ENCODE measurements around the gene MLIP. TPM values are rescaled to one million over a fixed set of nuclear protein-coding genes. Genes with fewer than 3 reads are reported as not detected.

MLIP gene
- total RNA-seq, 2 donors from 2014 or later: not detected

DNA sequence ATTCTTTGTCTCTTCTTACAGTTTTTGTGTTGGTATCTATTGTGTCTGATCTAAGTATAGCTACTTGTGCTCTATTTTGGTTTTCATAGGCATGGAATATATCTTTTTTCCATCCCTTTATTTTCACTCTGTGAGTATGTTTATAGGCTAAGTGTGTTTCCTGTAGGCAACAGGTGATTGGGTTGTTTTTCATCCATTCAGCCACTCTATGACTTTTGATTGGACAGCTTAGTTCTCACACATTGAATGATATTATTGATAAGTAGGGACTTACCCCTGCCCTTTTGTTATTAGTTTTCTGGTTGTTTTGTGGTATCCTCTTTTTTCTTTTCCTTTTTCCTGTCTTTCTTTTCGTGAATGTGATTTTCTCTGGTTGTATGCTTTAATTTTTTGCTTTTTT lies 67.9 kb downstream of the MLIP start:
- Mint-ChIP-seq H3K27me3 (ENCODE audit: insufficient read depth) (no peaks in the 10 kb centered on the region), H3K9me3 (peaks cover 14% of the 10 kb centered on the region), H3K4me1 (no peaks in the 10 kb centered on the region), H3K4me3 (no peak overlapping the region), H3K27ac (peak overlapping the region; percentile 14), H3K36me3 (ENCODE audit: low read depth) (no peaks in the 10 kb centered on the region)
- no peaks in the 10 kb centered on the region for H3K9me3 ChIP-seq (ENCODE audit: control insufficient read depth, low read length)
- no peak overlapping the region for H3K9ac ChIP-seq (ENCODE audit: extremely low read depth, low read length, poor library complexity, severe bottlenecking)
- no peak overlapping the region for H3K4me3 ChIP-seq (ENCODE audit: low read length)
- TF ChIP-seq, protein P1, sequence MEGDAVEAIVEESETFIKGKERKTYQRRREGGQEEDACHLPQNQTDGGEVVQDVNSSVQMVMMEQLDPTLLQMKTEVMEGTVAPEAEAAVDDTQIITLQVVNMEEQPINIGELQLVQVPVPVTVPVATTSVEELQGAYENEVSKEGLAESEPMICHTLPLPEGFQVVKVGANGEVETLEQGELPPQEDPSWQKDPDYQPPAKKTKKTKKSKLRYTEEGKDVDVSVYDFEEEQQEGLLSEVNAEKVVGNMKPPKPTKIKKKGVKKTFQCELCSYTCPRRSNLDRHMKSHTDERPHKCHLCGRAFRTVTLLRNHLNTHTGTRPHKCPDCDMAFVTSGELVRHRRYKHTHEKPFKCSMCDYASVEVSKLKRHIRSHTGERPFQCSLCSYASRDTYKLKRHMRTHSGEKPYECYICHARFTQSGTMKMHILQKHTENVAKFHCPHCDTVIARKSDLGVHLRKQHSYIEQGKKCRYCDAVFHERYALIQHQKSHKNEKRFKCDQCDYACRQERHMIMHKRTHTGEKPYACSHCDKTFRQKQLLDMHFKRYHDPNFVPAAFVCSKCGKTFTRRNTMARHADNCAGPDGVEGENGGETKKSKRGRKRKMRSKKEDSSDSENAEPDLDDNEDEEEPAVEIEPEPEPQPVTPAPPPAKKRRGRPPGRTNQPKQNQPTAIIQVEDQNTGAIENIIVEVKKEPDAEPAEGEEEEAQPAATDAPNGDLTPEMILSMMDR (conservative IDR thresholded peaks at IDR 0.05): no peak
- H3K4me1 ChIP-seq (ENCODE audit: control insufficient read depth, insufficient read depth, low read length): no peaks in the 10 kb centered on the region
- no peaks in the 10 kb centered on the region for H3K27me3 ChIP-seq (ENCODE audit: control insufficient read depth, insufficient read depth, low read length, poor library complexity, severe bottlenecking)
- H3K27ac ChIP-seq (ENCODE audit: low read depth, low read length): no peak overlapping the region
- DNase-seq: no peak
- WGBS, 2 experiments (ENCODE audit: insufficient coverage in 1 of 2, insufficient read length in 1 of 2): no CpG with 5 or more reads among the region's 1 CpG
- no peaks in the 10 kb centered on the region for H3K36me3 ChIP-seq (ENCODE audit: control insufficient read depth, insufficient read depth, low read length)

- TF ChIP-seq, protein P1 (conservative IDR thresholded peaks at IDR 0.05): no peak
- no peaks in the 10 kb centered on the region for H3K4me1 ChIP-seq (ENCODE audit: control insufficient read depth, insufficient read depth, low read length)
- no peaks in the 10 kb centered on the region for H3K36me3 ChIP-seq (ENCODE audit: control insufficient read depth, insufficient read depth, low read length)
- DNase-seq: no peak
- no peaks in the 10 kb centered on the region for H3K27me3 ChIP-seq (ENCODE audit: control insufficient read depth, insufficient read depth, low read length, poor library complexity, severe bottlenecking)
- Mint-ChIP-seq H3K4me3 (no peak overlapping the region), H3K9me3 (no peaks in the 10 kb centered on the region), H3K27ac (no peak overlapping the region), H3K27me3 (ENCODE audit: insufficient read depth) (no peaks in the 10 kb centered on the region), H3K36me3 (ENCODE audit: low read depth) (no peaks in the 10 kb centered on the region), H3K4me1 (no peaks in the 10 kb centered on the region)
- H3K9ac ChIP-seq (ENCODE audit: extremely low read depth, low read length, poor library complexity, severe bottlenecking): no peak overlapping the region
- H3K9me3 ChIP-seq (ENCODE audit: control insufficient read depth, low read length): no peaks in the 10 kb centered on the region
- no peak overlapping the region for H3K27ac ChIP-seq (ENCODE audit: low read depth, low read length)
- 94 to 100% methylated on average over 3 to 7 of the region's 7 CpGs for WGBS, 2 experiments (ENCODE audit: insufficient coverage in 1 of 2, insufficient read length in 1 of 2)
- H3K4me3 ChIP-seq (ENCODE audit: low read length): no peak overlapping the region
These were observed 72.4 kb downstream of the MLIP start for GRCh38 chr6:54183616-54184015.

DNA sequence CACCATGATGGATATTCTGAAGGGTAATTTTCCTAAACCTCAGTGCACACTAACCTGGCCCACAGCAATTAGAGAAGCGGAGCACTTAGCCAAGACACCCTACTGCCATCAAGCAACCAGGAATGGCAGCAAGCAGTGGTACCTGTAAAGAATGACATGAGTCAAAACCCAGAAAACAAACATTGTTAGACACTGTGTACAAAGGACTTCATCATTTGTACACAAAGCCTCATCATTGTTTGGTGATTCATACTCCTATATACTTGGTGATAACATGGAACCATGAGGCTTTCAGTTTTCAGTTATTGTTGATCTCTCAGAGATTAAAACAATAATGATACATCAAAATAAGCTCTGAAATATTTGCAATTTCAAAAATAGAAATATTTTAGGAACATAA lies 74.6 kb downstream of the MLIP start:
- 88 to 100% methylated on average over 1 of the region's 1 CpG for WGBS, 2 experiments (ENCODE audit: insufficient coverage in 1 of 2, insufficient read length in 1 of 2)
- H3K27me3 ChIP-seq (ENCODE audit: control insufficient read depth, insufficient read depth, low read length, poor library complexity, severe bottlenecking): no peaks in the 10 kb centered on the region

More for the DNA sequence above, 74.6 kb downstream of the MLIP start:
- Mint-ChIP-seq H3K4me3 (no peak overlapping the region), H3K36me3 (ENCODE audit: low read depth) (no peaks in the 10 kb centered on the region), H3K27ac (no peak overlapping the region), H3K27me3 (ENCODE audit: insufficient read depth) (no peaks in the 10 kb centered on the region), H3K9me3 (no peaks in the 10 kb centered on the region), H3K4me1 (no peaks in the 10 kb centered on the region)
- Histone ChIP-seq H3K4me1 (ENCODE audit: control insufficient read depth, insufficient read depth, low read length) (no peaks in the 10 kb centered on the region), H3K4me3 (ENCODE audit: low read length) (no peak overlapping the region), H3K9me3 (ENCODE audit: control insufficient read depth, low read length) (no peaks in the 10 kb centered on the region), H3K27ac (ENCODE audit: low read depth, low read length) (no peak overlapping the region), H3K36me3 (ENCODE audit: control insufficient read depth, insufficient read depth, low read length) (no peaks in the 10 kb centered on the region), H3K9ac (ENCODE audit: extremely low read depth, low read length, poor library complexity, severe bottlenecking) (no peak overlapping the region)
- TF ChIP-seq, protein P1 (conservative IDR thresholded peaks at IDR 0.05): no peak
- DNase-seq: no peak

Data from endodermal cell (in vitro differentiated cells).